PC-3 (cell line): Measurements from ENCODE around the gene PSMA7. TPM values are rescaled to one million over a fixed set of nuclear protein-coding genes. Genes with fewer than 3 reads are reported as not detected.
A peak's percentile ranks its signal among the peaks of the same experiment; 100 is the strongest.

Experiments used
- ATAC-seq: fragments of 200-7000 bp; cut with Tn5 transposase; 2 replicates; pipeline ENCODE4 v1.9.1; 2020; ENCODE audit warnings: mild to moderate bottlenecking, moderate library complexity
- BruUV-seq: library from RNA; stranded (reverse); fragments of 400-500 nt; replicated peaks from 2 replicates; lab custom pipeline; 2021; lab: Mats Ljungman, UMichigan
- CTCF ChIA-PET: fragments of 300-600 bp; sonication (Branson Sonifier 250); formaldehyde crosslinking; loops from one replicate; lab custom pipeline; 2022; ENCODE audit warnings: antibody characterized with exemption; lab: Charles Lee
- POLR2A ChIA-PET: fragments of 300-600 bp; sonication (Branson Sonifier 250); formaldehyde crosslinking; loops from one replicate; lab custom pipeline; 2022; ENCODE audit warnings: antibody characterized with exemption; ENCODE audit not compliant: unreplicated experiment; lab: Charles Lee
- DNase-seq: peaks from one replicate; pipeline ENCODE4 v3.0.0-alpha.2; 2015
- H2AFZ ChIP-seq: fragments of 300-600 bp; sonication (generic); 2 replicates; pipeline ENCODE4 v1.6.0; 2016; ENCODE audit warnings: antibody characterized with exemption, low read length
- H3F3A ChIP-seq: fragments of 300-600 bp; sonication (generic); one replicate; pipeline ENCODE4 v1.6.0; 2017; ENCODE audit warnings: antibody characterized with exemption, low read length, control low read depth, mild to moderate bottlenecking; ENCODE audit not compliant: unreplicated experiment
- H3K27ac ChIP-seq: fragments of 300-600 bp; sonication (generic); 2 replicates; pipeline ENCODE4 v1.5.1; 2016; ENCODE audit warnings: mild to moderate bottlenecking, low read length
- H3K27me3 ChIP-seq: fragments of 300-600 bp; sonication (generic); 2 replicates; pipeline ENCODE4 v1.6.1; 2016; ENCODE audit warnings: low read length, mixed read lengths
- H3K36me3 ChIP-seq: fragments of 300-600 bp; sonication (generic); 2 replicates; pipeline ENCODE4 v1.6.1; 2016; ENCODE audit warnings: low read depth, mixed run types, low read length, mixed read lengths
- H3K4me1 ChIP-seq: fragments of 300-600 bp; sonication (generic); 2 replicates; pipeline ENCODE4 v1.5.1; 2016; ENCODE audit warnings: low read length; ENCODE audit not compliant: insufficient read depth
- H3K4me2 ChIP-seq: fragments of 300-600 bp; sonication (generic); 2 replicates; pipeline ENCODE4 v1.6.0; 2016; ENCODE audit warnings: low read length
- H3K4me3 ChIP-seq: fragments of 300-600 bp; sonication (generic); 2 replicates; pipeline ENCODE4 v1.5.1; 2016; ENCODE audit warnings: mild to moderate bottlenecking, low read length, mixed read lengths
- H3K79me2 ChIP-seq: fragments of 300-600 bp; sonication (generic); 2 replicates; pipeline ENCODE4 v1.6.1; 2017; ENCODE audit warnings: low read length, mixed read lengths
- H3K9ac ChIP-seq: fragments of 300-600 bp; sonication (generic); 2 replicates; pipeline ENCODE4 v1.6.0; 2016; ENCODE audit warnings: mild to moderate bottlenecking, low read length
- H3K9me2 ChIP-seq: fragments of 300-600 bp; sonication (generic); replicated peaks from 2 replicates; pipeline ENCODE4 v1.6.1; 2016; ENCODE audit warnings: mixed run types, low read length, mixed read lengths
- H3K9me3 ChIP-seq: fragments of 300-600 bp; sonication (generic); 2 replicates; pipeline ENCODE4 v1.6.1; 2016; ENCODE audit warnings: low read length, mixed read lengths
- H4K20me1 ChIP-seq: fragments of 300-600 bp; sonication (generic); 2 replicates; pipeline ENCODE4 v1.6.1; 2016; ENCODE audit warnings: low read length, mixed read lengths
- EZH2 ChIP-seq: fragments of 300-600 bp; sonication (generic); IDR thresholded peaks from one replicate; pipeline ENCODE4 v1.6.1; 2017; ENCODE audit warnings: antibody characterized with exemption, mild to moderate bottlenecking, low read length; ENCODE audit not compliant: unreplicated experiment
- EZH2phosphoT487 ChIP-seq: fragments of 300-600 bp; sonication (generic); IDR thresholded peaks from 2 replicates; pipeline ENCODE4 v1.6.1; 2018; ENCODE audit warnings: mild to moderate bottlenecking, antibody characterized with exemption, low read length, borderline replicate concordance
- intact Hi-C: fragments of 100-400 bp; cut with micrococcal nuclease; formaldehyde crosslinking; loops from 2 replicates; pipeline ENCODE4 v1.9.0; 2023
- total RNA-seq: library from RNA; depleted of rRNA; stranded (reverse); fragments of >200 nt; gene quantifications from 2 replicates; pipeline ENCODE4 v1.2.3, GENCODE V29; 2014
- TF ChIP-seq, protein P1 (sequence below): fragments of 300-600 bp; sonication (generic); conservative IDR thresholded peaks from 2 replicates; pipeline ENCODE4 v1.5.1; 2017; ENCODE audit warnings: antibody characterized with exemption, low read depth, mild to moderate bottlenecking, low read length

Gene PSMA7
- total RNA-seq, 1 experiment from 2014 or later = 751 TPM

DNA sequence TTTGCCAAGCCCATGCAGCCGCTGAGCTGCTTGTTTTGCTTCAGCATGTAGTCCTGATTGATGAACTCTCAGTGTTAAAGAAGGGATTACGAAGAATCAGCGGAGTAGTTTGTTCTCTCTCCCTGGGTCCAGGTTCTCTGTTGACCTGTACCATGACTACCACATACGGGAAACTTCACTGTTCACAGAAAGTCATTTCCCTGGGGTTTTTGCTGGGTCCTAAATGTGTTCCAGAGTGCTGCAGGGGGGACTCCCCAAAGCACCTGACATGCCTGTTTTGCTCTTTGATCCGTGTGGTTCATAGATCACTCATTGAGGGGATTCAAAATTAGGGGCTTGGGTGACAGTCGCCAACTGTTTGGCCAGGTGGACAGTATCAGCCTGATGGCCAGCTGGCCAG is 15.4 kb downstream of the PSMA7 start:
- POLR2A ChIA-PET = no interaction called here

GRCh38 chr20:62126141-62126540 is 17.1 kb downstream of the PSMA7 start:
- H2AFZ ChIP-seq = no peak overlapping the region
- peaks cover 11% of the 10 kb centered on the region; the same call in 1 of the 2 replicates for H3K4me1 ChIP-seq
- CTCF ChIA-PET = no interaction called here
- H3F3A ChIP-seq = no peaks in the 10 kb centered on the region
- peaks cover 21% of the 10 kb centered on the region for H3K79me2 ChIP-seq
- ATAC-seq (no peak), DNase-seq (no peak)
- H3K9me2 ChIP-seq = no peaks in the 10 kb centered on the region
- intact Hi-C loops = no loop called here
- no peaks in the 10 kb centered on the region for H3K9me3 ChIP-seq
- no peak overlapping the region for H3K9ac ChIP-seq
- H3K4me2 ChIP-seq = no peak overlapping the region
- H3K27ac ChIP-seq = no peak overlapping the region
- no TSS peak for BruUV-seq
- peaks cover 13% of the 10 kb centered on the region for H4K20me1 ChIP-seq
- TF ChIP-seq, protein P1, sequence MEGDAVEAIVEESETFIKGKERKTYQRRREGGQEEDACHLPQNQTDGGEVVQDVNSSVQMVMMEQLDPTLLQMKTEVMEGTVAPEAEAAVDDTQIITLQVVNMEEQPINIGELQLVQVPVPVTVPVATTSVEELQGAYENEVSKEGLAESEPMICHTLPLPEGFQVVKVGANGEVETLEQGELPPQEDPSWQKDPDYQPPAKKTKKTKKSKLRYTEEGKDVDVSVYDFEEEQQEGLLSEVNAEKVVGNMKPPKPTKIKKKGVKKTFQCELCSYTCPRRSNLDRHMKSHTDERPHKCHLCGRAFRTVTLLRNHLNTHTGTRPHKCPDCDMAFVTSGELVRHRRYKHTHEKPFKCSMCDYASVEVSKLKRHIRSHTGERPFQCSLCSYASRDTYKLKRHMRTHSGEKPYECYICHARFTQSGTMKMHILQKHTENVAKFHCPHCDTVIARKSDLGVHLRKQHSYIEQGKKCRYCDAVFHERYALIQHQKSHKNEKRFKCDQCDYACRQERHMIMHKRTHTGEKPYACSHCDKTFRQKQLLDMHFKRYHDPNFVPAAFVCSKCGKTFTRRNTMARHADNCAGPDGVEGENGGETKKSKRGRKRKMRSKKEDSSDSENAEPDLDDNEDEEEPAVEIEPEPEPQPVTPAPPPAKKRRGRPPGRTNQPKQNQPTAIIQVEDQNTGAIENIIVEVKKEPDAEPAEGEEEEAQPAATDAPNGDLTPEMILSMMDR = no peak
- TF ChIP-seq EZH2phosphoT487 = no peak
- no peak for TF ChIP-seq EZH2
- POLR2A ChIA-PET = no interaction called here
- H3K4me3 ChIP-seq = no peak overlapping the region
- H3K36me3 ChIP-seq = peaks cover 36% of the 10 kb centered on the region
- no peaks in the 10 kb centered on the region for H3K27me3 ChIP-seq

More for the DNA sequence above, 15.4 kb downstream of the PSMA7 start:
- Histone ChIP-seq H3F3A (no peaks in the 10 kb centered on the region), H3K9ac (no peak overlapping the region), H4K20me1 (peaks cover 13% of the 10 kb centered on the region), H3K4me1 (peaks cover 10% of the 10 kb centered on the region; the same call in 1 of the 2 replicates), H3K36me3 (peaks cover 43% of the 10 kb centered on the region), H3K4me2 (no peak overlapping the region), H2AFZ (no peak overlapping the region), H3K27ac (no peak overlapping the region), H3K4me3 (no peak overlapping the region), H3K9me3 (no peaks in the 10 kb centered on the region), H3K79me2 (peaks cover 20% of the 10 kb centered on the region), H3K27me3 (no peaks in the 10 kb centered on the region), H3K9me2 (no peaks in the 10 kb centered on the region)
- no peak for DNase-seq
- no peak for ATAC-seq
- CTCF ChIA-PET = no interaction called here
- intact Hi-C loops = no loop called here
- no TSS peak for BruUV-seq
- TF ChIP-seq EZH2 (no peak), EZH2phosphoT487 (no peak)
- TF ChIP-seq, protein P1 = no peak

- Histone ChIP-seq H3K27me3 (no peaks in the 10 kb centered on the region), H3K4me1 (peaks cover 14% of the 10 kb centered on the region; the same call in 1 of the 2 replicates), H2AFZ (peak overlapping the region; percentile 53; the same call in 1 of the 2 replicates), H3K9ac (peak overlapping the region; percentile 50), H3K9me2 (no peaks in the 10 kb centered on the region), H3K9me3 (no peaks in the 10 kb centered on the region), H3K4me2 (peak overlapping the region; percentile 84), H3K36me3 (peaks cover 26% of the 10 kb centered on the region), H3K79me2 (peaks cover 21% of the 10 kb centered on the region), H3K27ac (no peak overlapping the region), H3K4me3 (peak overlapping the region; percentile 82), H4K20me1 (peaks cover 13% of the 10 kb centered on the region), H3F3A (no peaks in the 10 kb centered on the region)
- no peak for DNase-seq
- ATAC-seq = no peak
- ChIA-PET POLR2A (no interaction called here), CTCF (interaction anchor here (0.6 to 1.9 kb wide), 3 partner anchors 18 to 113 kb away, joined by 3 to 7 read pairs (median 4); no protein-coding TSS in a partner anchor)
- TSS peak; percentile 34 for BruUV-seq
- TF ChIP-seq, protein P1 = 0 out of 2 replicates have a peak, but pooled peaks have one; percentile 26
- no peak for TF ChIP-seq EZH2phosphoT487
- no peak for TF ChIP-seq EZH2
- intact Hi-C loops = loop anchor here (2.0 to 5.0 kb wide), 3 partner anchors 13 to 111 kb away; no protein-coding TSS in a partner anchor
Observed at GRCh38 chr20:62123450-62124118, 19.6 kb downstream of the PSMA7 start.
